IPS DF 6.9 (cell line): ENCODE results near the gene MXRA5.
"Not testable (repeated sequence)": the region's sequence is repeated elsewhere in the genome, so short reads cannot be mapped to it uniquely, and the experiment has no call there.

ENCODE experiments used
- DNase-seq: peaks from one replicate; pipeline ENCODE4 v3.0.0-alpha.2; 2013; ENCODE audit warnings: low read depth, low spot score
- H3K27ac ChIP-seq: one replicate; pipeline ENCODE4 v1.5.1; 2013; ENCODE audit warnings: low read length, control low read depth
- H3K27me3 ChIP-seq: 2 replicates; pipeline ENCODE4 v1.6.1; 2013; ENCODE audit warnings: mild to moderate bottlenecking, low read length; ENCODE audit not compliant: control insufficient read depth, insufficient read depth
- H3K36me3 ChIP-seq: 2 replicates; pipeline ENCODE4 v1.6.1; 2013; ENCODE audit warnings: low read length; ENCODE audit not compliant: control insufficient read depth, insufficient read depth
- H3K4me1 ChIP-seq: 2 replicates; pipeline ENCODE4 v1.6.1; 2013; ENCODE audit warnings: low read length; ENCODE audit not compliant: control insufficient read depth, insufficient read depth
- H3K4me3 ChIP-seq: 2 replicates; pipeline ENCODE4 v1.5.1; 2013; ENCODE audit warnings: mild to moderate bottlenecking, low read length
- H3K9me3 ChIP-seq: 2 replicates; pipeline ENCODE4 v1.6.1; 2013; ENCODE audit warnings: low read length, inconsistent platforms; ENCODE audit not compliant: control insufficient read depth, insufficient read depth
- WGBS: extraction: QIAGEN DNeasy Blood & Tissue Kit; methylation state at CpG from one replicate; pipeline ENCODE4 v1.1.7; 2013; ENCODE audit warnings: mixed read lengths, missing lambda C conversion rate; ENCODE audit not compliant: insufficient read length, insufficient coverage; 5-methylcytosine and 5-hydroxymethylcytosine counted together

Gene MXRA5

GRCh38 chrX:3343569-3343968, 2.9 kb downstream of the MXRA5 start:
- not testable (repeated sequence) for H3K9me3 ChIP-seq, H3K4me1 ChIP-seq, DNase-seq, H3K27me3 ChIP-seq, H3K36me3 ChIP-seq, H3K4me3 ChIP-seq, H3K27ac ChIP-seq
- WGBS: no CpG with 5 or more reads among the region's 24 CpGs

GRCh38 chrX:3340016-3340415, 6.4 kb downstream of the MXRA5 start:
- no peaks in the 10 kb centered on the region for H3K4me1 ChIP-seq
- H3K36me3 ChIP-seq: no peaks in the 10 kb centered on the region
- H3K4me3 ChIP-seq: no peak overlapping the region
- WGBS: no CpG with 5 or more reads among the region's 1 CpG
- H3K27ac ChIP-seq: no peak overlapping the region
- no peak for DNase-seq
- H3K27me3 ChIP-seq: no peaks in the 10 kb centered on the region
- no peaks in the 10 kb centered on the region for H3K9me3 ChIP-seq

- no CpG with 5 or more reads among the region's 7 CpGs for WGBS
- no peaks in the 10 kb centered on the region for H3K27me3 ChIP-seq
- H3K9me3 ChIP-seq: no peaks in the 10 kb centered on the region
- no peak for DNase-seq
- H3K4me3 ChIP-seq: no peak overlapping the region
- no peak overlapping the region for H3K27ac ChIP-seq
- H3K4me1 ChIP-seq: no peaks in the 10 kb centered on the region
- H3K36me3 ChIP-seq: no peaks in the 10 kb centered on the region
These were observed 19.8 kb downstream of the MXRA5 start for GRCh38 chrX:3326681-3327080.

GRCh38 chrX:3320471-3321046, 25.9 kb downstream of the MXRA5 start:
- no peaks in the 10 kb centered on the region for H3K9me3 ChIP-seq
- H3K36me3 ChIP-seq: no peaks in the 10 kb centered on the region
- no CpG with 5 or more reads among the region's 7 CpGs for WGBS
- H3K4me1 ChIP-seq: no peaks in the 10 kb centered on the region
- H3K27me3 ChIP-seq: no peaks in the 10 kb centered on the region
- no peak for DNase-seq
- H3K27ac ChIP-seq: no peak overlapping the region
- H3K4me3 ChIP-seq: no peak overlapping the region

- Histone ChIP-seq H3K27ac (no peak overlapping the region), H3K9me3 (no peaks in the 10 kb centered on the region), H3K27me3 (no peaks in the 10 kb centered on the region), H3K4me1 (no peaks in the 10 kb centered on the region), H3K4me3 (no peak overlapping the region), H3K36me3 (no peaks in the 10 kb centered on the region)
- DNase-seq: no peak
- no CpG with 5 or more reads among the region's 47 CpGs for WGBS
These were observed 29.2 kb downstream of the MXRA5 start for GRCh38 chrX:3317191-3317718.

GRCh38 chrX:3312109-3312508, 34.3 kb downstream of the MXRA5 start:
- H3K4me3 ChIP-seq: no peak overlapping the region
- H3K9me3 ChIP-seq: no peaks in the 10 kb centered on the region
- H3K36me3 ChIP-seq: no peaks in the 10 kb centered on the region
- H3K27me3 ChIP-seq: no peaks in the 10 kb centered on the region
- no peak overlapping the region for H3K27ac ChIP-seq
- no peak for DNase-seq
- no CpG with 5 or more reads among the region's 2 CpGs for WGBS
- H3K4me1 ChIP-seq: no peaks in the 10 kb centered on the region

- DNase-seq: no peak
- H3K4me1 ChIP-seq: no peaks in the 10 kb centered on the region
- no peaks in the 10 kb centered on the region for H3K9me3 ChIP-seq
- no peaks in the 10 kb centered on the region for H3K27me3 ChIP-seq
- H3K27ac ChIP-seq: no peak overlapping the region
- no peak overlapping the region for H3K4me3 ChIP-seq
- no CpG with 5 or more reads among the region's 1 CpG for WGBS
- H3K36me3 ChIP-seq: no peaks in the 10 kb centered on the region
These were observed 38.6 kb downstream of the MXRA5 start for GRCh38 chrX:3307881-3308280.

- H3K27ac ChIP-seq: no peak overlapping the region
- H3K27me3 ChIP-seq: no peaks in the 10 kb centered on the region
- WGBS: no CpG with 5 or more reads among the region's 1 CpG
- H3K36me3 ChIP-seq: no peaks in the 10 kb centered on the region
- H3K4me3 ChIP-seq: no peak overlapping the region
- no peak for DNase-seq
- no peaks in the 10 kb centered on the region for H3K9me3 ChIP-seq
- H3K4me1 ChIP-seq: no peaks in the 10 kb centered on the region
These were observed 46.8 kb downstream of the MXRA5 start for GRCh38 chrX:3299636-3300035.

- peak; percentile 11 for DNase-seq
- H3K4me1 ChIP-seq: no peaks in the 10 kb centered on the region
- H3K4me3 ChIP-seq: no peak overlapping the region
These were observed 50.7 kb downstream of the MXRA5 start for GRCh38 chrX:3295731-3296130.

GRCh38 chrX:3293251-3293650, 53.2 kb downstream of the MXRA5 start:
- Histone ChIP-seq H3K9me3 (no peaks in the 10 kb centered on the region), H3K27ac (no peak overlapping the region), H3K36me3 (no peaks in the 10 kb centered on the region), H3K4me1 (no peaks in the 10 kb centered on the region), H3K27me3 (no peaks in the 10 kb centered on the region), H3K4me3 (no peak overlapping the region)
- no CpG with 5 or more reads among the region's 2 CpGs for WGBS
- no peak for DNase-seq

More at GRCh38 chrX:3295731-3296130, 50.7 kb downstream of the MXRA5 start:
- no peaks in the 10 kb centered on the region for H3K9me3 ChIP-seq
- H3K27me3 ChIP-seq: no peaks in the 10 kb centered on the region
- WGBS: no CpG with 5 or more reads among the region's 5 CpGs
- no peaks in the 10 kb centered on the region for H3K36me3 ChIP-seq
- H3K27ac ChIP-seq: no peak overlapping the region

GRCh38 chrX:3290561-3290960, 55.9 kb downstream of the MXRA5 start:
- Histone ChIP-seq H3K4me3 (no peak overlapping the region), H3K27me3 (no peaks in the 10 kb centered on the region), H3K9me3 (no peaks in the 10 kb centered on the region), H3K36me3 (no peaks in the 10 kb centered on the region), H3K27ac (no peak overlapping the region), H3K4me1 (no peaks in the 10 kb centered on the region)
- no peak for DNase-seq
- WGBS: no CpG with 5 or more reads among the region's 1 CpG
